ENCODE data around the gene MRAP2.
"Not testable (repeated sequence)": the region's sequence is repeated elsewhere in the genome, so short reads cannot be mapped to it uniquely, and the experiment has no call there.

MRAP2 gene

DNA sequence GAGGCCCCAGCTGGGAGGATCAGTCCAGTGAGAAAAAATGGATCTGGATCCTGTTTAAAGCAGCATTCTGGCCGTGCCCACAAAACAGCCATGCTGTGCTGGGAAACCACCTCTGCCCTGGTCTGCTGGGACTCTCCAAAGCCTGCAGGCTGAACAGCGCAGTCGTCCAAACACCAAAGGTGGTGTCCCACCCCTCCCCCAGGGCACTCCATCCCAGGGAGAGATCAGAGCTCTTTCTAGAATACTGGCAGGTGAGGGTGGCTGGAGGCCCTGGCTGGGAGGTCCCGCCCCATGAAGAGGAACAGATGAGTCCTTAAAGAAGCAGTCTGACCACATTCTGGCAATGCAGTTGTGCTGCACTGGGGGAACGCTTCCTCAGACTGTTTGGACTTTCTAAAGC is 84.6 kb downstream of the MRAP2 start:
- CTCF ChIA-PET = interaction anchor here (0.7 kb wide), 1 partner anchor 780 kb away, joined by 6 read pairs; no protein-coding TSS in a partner anchor
- no peak overlapping the region for H3K27ac ChIP-seq
- TF ChIP-seq, protein P1, sequence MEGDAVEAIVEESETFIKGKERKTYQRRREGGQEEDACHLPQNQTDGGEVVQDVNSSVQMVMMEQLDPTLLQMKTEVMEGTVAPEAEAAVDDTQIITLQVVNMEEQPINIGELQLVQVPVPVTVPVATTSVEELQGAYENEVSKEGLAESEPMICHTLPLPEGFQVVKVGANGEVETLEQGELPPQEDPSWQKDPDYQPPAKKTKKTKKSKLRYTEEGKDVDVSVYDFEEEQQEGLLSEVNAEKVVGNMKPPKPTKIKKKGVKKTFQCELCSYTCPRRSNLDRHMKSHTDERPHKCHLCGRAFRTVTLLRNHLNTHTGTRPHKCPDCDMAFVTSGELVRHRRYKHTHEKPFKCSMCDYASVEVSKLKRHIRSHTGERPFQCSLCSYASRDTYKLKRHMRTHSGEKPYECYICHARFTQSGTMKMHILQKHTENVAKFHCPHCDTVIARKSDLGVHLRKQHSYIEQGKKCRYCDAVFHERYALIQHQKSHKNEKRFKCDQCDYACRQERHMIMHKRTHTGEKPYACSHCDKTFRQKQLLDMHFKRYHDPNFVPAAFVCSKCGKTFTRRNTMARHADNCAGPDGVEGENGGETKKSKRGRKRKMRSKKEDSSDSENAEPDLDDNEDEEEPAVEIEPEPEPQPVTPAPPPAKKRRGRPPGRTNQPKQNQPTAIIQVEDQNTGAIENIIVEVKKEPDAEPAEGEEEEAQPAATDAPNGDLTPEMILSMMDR (conservative IDR thresholded peaks at IDR 0.05; ENCODE audit: low read depth) = no peak
- POLR2A ChIA-PET (ENCODE audit: low non-redundant PET) = no interaction called here
- DNase-seq (ENCODE audit: low spot score) = no peak

DNA sequence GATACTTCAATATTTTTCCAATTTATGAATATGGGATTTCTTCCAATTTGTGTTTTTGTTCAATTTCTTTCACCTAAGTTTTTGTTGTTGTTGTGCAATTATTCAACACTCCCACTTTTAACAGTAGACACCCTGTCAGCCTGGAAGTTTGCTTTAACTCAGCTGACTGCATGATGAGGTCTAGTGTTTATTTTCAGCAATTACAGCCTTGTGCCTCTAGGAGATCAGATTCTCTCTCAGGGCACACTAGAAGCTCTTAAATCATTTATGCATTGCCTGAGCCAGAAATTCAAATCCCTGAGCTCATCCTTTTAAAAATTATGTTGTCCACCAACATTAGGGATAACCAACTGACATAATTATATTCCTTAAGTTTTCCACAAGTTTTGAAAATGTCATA is 85.7 kb downstream of the MRAP2 start:
- H3K27ac ChIP-seq = no peak overlapping the region
- CTCF ChIA-PET = no interaction called here
- TF ChIP-seq, protein P1 (conservative IDR thresholded peaks at IDR 0.05; ENCODE audit: low read depth) = no peak
- no peak for DNase-seq (ENCODE audit: low spot score)
- POLR2A ChIA-PET (ENCODE audit: low non-redundant PET) = no interaction called here

DNA sequence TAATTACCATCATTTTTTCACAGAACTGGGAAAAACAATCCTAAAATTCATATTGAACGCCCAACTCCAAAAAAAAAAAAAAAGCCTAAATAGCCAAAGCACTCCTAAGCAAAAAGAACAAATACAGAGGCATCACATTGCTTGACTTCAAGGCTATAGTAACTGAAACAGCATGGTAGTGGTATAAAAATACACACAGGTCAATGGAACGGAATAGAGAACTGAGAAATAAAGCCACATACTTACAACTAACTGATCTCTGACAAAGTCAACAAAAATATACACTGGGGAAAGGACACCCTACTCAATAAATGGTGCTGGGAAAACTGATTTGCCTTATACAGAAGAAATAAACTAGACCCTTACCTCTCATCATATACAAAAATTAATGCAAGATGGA is 89.6 kb downstream of the MRAP2 start:
- TF ChIP-seq, protein P1 (conservative IDR thresholded peaks at IDR 0.05; ENCODE audit: low read depth) = no peak
- CTCF ChIA-PET = interaction anchor here (0.7 kb wide), 1 partner anchor 125 kb away, joined by 3 read pairs; no protein-coding TSS in a partner anchor
- DNase-seq (ENCODE audit: low spot score) = no peak
- POLR2A ChIA-PET (ENCODE audit: low non-redundant PET) = no interaction called here
- no peak overlapping the region for H3K27ac ChIP-seq

DNA sequence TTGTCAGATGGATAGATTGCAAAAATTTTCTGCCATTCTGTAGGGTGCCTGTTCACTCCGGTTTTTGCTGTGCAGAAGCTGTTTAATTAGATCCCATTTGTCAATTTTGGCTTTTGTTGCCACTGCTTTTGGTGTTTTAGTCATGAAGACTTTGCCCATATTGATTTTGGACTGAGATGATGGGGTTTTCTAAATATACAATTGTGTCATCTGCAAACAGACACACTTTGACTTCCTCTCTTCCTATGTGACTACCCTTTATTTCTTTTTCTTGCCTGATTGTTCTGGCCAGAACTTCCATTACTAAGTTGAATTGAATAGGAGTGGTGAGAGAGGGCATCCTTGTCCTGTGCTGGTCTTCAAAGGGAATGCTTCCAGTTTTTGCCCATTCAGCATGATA is 96.0 kb downstream of the MRAP2 start:
- CTCF ChIA-PET; H3K27ac ChIP-seq; DNase-seq (ENCODE audit: low spot score); POLR2A ChIA-PET (ENCODE audit: low non-redundant PET): not testable (repeated sequence)

DNA sequence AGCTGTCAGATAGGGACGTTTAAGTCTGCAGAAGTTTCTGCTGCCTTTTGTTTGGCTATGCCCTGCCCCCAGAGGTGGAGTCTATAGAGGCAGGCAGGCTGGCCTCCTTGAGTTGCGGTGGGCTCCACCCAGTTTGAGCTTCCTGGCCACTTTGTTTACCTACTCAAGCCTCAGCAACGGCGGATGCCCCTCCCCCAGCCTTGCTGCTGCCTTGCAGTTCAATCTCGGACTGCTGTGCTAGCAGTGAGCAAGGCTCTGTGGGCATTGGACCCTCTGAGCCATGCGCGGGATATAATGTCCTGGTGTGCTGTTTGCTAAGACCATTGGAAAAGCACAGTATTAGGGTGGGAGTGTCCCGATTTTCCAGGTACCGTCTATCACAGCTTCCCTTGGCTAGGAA is 99.8 kb downstream of the MRAP2 start:
- POLR2A ChIA-PET (ENCODE audit: low non-redundant PET); DNase-seq (ENCODE audit: low spot score); CTCF ChIA-PET; H3K27ac ChIP-seq: not testable (repeated sequence)

DNA sequence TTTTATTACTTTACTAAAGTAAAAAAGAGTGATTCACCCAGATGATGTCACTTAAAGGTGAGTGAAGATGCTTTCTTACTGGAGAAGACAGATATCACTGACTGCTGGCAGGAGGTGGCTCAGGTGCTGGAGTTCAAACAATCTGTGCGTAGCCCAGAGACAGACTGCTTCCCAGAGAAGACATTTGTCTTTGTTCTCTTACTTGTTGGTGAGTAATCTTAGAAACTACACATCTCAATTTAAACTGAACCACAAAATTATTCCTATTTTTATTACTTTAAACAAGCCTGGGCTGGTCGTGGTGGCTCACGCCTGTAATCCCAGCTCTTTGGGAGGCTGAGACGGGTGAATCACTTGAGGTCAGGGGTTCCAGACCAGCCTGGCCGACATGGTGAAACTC is 101.7 kb downstream of the MRAP2 start:
- DNase-seq (ENCODE audit: low spot score) = peak; percentile 30
- ChIA-PET POLR2A (ENCODE audit: low non-redundant PET) (no interaction called here), CTCF (no interaction called here)
- H3K27ac ChIP-seq = peak overlapping the region; percentile 44
- TF ChIP-seq, protein P1 (conservative IDR thresholded peaks at IDR 0.05; ENCODE audit: low read depth) = no peak

DNA sequence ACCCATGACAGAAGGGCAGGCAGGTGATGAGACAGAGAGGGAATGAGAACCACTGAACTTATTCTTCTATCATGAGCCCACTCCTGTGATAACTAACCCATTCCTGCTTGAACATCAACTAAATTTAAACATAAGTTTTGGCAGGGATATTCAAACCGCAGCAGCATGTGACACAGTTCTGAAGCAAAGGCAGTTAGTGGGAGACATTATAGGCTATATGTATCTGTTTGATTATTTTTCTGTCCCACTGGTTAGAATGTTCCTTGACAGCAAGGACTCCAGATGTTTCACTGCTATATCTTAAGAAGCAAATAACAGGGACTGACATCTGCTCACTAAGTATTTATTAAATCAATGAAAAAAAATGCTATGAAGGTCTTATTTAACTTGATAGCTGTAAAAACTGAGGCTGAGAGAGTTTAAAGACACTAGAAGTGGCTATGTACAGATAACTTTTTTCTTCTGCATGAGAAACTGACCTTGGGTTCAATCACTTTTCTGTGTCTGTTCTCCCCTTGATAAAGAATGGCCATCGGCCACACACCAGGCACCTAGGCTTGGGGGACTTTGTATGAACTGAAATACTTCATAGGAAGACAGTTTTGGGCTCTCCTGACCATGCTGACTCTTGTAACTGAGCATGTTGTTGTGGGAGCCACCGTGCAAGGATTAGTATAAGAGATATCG is 102.9 kb downstream of the MRAP2 start:
- POLR2A ChIA-PET (ENCODE audit: low non-redundant PET) = no interaction called here
- TF ChIP-seq, protein P1 (conservative IDR thresholded peaks at IDR 0.05; ENCODE audit: low read depth) = no peak
- CTCF ChIA-PET = no interaction called here
- no peak overlapping the region for H3K27ac ChIP-seq
- DNase-seq (ENCODE audit: low spot score) = no peak

DNA sequence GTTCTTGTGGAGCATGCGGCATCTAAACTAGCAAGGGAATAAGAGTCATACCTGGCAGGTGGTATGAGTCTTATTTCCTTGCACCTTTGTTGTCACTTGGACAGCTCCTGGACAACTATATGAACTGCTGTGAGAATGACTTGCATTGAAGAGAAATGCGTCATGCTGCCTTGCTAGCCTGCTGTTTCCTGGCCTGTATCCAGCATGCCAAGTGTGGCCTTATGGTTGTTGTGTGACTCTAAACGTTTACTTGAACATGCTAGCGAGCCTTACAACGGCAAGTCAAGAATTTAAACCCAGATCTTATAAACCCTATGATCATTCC is 103.4 kb downstream of the MRAP2 start:
- TF ChIP-seq, protein P1 (conservative IDR thresholded peaks at IDR 0.05; ENCODE audit: low read depth) = no peak
- H3K27ac ChIP-seq = no peak overlapping the region
- no peak for DNase-seq (ENCODE audit: low spot score)
- POLR2A ChIA-PET (ENCODE audit: low non-redundant PET) = no interaction called here
- CTCF ChIA-PET = no interaction called here

Data from RWPE1 (cell line).